Bronchial epithelial cell (primary cell): Measurements from ENCODE around the gene CD300C. TPM values are rescaled to one million over a fixed set of nuclear protein-coding genes. Genes with fewer than 3 reads are reported as not detected.
A peak's percentile ranks its signal among the peaks of the same experiment; 100 is the strongest.

Experiments used
- DNase-seq: peaks from one replicate; pipeline ENCODE4 v3.0.0-alpha.2; 2010; ENCODE audit warnings: low read depth
- FAIRE-seq: peaks from 2 replicates; lab custom pipeline; 2011; peaks lifted over from hg19 to GRCh38; lab: Jason Lieb, UNC
- H3K27me3 ChIP-seq: 2 replicates; pipeline ENCODE4 v1.5.1; 2011; ENCODE audit warnings: low read length; ENCODE audit not compliant: control insufficient read depth, insufficient read depth
- H3K36me3 ChIP-seq: 2 replicates; pipeline ENCODE4 v1.5.1; 2011; ENCODE audit warnings: low read length; ENCODE audit not compliant: control insufficient read depth, insufficient read depth
- H3K4me3 ChIP-seq: 2 replicates; pipeline ENCODE4 v1.5.1; 2011; ENCODE audit warnings: mild to moderate bottlenecking, low read depth, low read length, control low read depth
- total RNA-seq: library from RNA; depleted of rRNA; stranded (reverse); fragments of >200 nt; gene quantifications from 2 replicates; pipeline ENCODE4 v1.2.1, GENCODE V29; 2014
- TF ChIP-seq, protein P1 (sequence below): IDR thresholded peaks from 2 replicates; pipeline ENCODE4 v1.5.1; 2011; ENCODE audit warnings: mild to moderate bottlenecking, moderate library complexity, low read length, control low read depth, inconsistent platforms; ENCODE audit not compliant: insufficient read depth, severe bottlenecking

Gene CD300C
- total RNA-seq, 1 donor from 2014 or later = not detected

DNA sequence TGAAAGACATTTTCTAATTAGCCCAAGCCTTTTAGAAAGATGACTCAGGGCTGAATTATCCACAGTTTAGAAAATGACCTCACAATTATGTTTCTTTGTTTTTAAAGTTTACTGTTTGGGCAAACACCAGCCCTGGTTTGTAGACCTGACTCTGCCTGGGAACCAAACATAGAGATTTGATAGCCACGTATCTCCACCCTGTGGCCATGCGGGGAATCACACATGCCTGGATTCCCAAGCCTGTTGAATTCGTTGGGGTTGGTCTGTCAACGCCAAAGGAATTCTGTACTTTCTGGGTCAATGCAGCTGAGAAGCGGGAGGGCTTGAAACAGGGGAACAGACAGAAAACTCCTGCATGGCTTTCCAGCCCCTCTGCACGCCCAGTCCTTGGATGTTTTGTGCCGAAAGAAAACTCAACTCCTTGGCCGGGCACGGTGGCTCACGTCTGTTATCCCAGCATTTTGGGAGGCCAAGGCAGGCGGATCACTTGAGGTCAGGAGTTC, 52.5 kb downstream of the CD300C start:
- DNase-seq (peak; percentile 52), FAIRE-seq (no peak)
- H3K27me3 ChIP-seq = peaks cover 1% of the 10 kb centered on the region
- TF ChIP-seq, protein P1, sequence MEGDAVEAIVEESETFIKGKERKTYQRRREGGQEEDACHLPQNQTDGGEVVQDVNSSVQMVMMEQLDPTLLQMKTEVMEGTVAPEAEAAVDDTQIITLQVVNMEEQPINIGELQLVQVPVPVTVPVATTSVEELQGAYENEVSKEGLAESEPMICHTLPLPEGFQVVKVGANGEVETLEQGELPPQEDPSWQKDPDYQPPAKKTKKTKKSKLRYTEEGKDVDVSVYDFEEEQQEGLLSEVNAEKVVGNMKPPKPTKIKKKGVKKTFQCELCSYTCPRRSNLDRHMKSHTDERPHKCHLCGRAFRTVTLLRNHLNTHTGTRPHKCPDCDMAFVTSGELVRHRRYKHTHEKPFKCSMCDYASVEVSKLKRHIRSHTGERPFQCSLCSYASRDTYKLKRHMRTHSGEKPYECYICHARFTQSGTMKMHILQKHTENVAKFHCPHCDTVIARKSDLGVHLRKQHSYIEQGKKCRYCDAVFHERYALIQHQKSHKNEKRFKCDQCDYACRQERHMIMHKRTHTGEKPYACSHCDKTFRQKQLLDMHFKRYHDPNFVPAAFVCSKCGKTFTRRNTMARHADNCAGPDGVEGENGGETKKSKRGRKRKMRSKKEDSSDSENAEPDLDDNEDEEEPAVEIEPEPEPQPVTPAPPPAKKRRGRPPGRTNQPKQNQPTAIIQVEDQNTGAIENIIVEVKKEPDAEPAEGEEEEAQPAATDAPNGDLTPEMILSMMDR = peak; percentile 91
- H3K36me3 ChIP-seq = no peaks in the 10 kb centered on the region
- no peak overlapping the region for H3K4me3 ChIP-seq

DNA sequence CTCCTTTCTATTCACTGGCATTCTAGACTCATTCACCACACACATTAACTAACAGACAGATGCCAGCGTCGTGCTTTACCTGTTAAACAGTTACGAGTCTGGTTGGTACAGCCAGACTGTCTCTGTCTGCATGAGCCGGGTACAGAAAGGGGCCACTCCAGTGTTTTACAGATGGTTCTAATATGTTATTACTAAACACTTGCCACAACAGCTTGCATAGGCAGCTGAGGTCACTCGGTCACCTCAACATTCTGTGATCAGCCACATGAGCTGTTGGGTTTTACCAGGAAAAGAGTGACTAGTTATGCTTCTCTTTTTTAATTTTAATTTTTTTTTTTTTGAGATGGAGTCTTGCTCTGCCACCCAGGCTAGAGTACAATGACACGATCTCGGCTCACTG, 54.3 kb downstream of the CD300C start:
- TF ChIP-seq, protein P1 = no peak
- Histone ChIP-seq H3K36me3 (no peaks in the 10 kb centered on the region), H3K27me3 (peaks cover 1% of the 10 kb centered on the region), H3K4me3 (no peak overlapping the region)
- no peak for DNase-seq
- no peak for FAIRE-seq

Other genes starting within 250 kb of the CD300C start
- not detected in 2 replicates for gene KIF19, start 219.9 kb downstream of the CD300C start, total RNA-seq
- gene BTBD17, start 184.2 kb downstream of the CD300C start, total RNA-seq = not detected in 2 replicates
- gene GPR142, start 178.6 kb downstream of the CD300C start, total RNA-seq = not detected in 2 replicates
- 15.4 and 15.5 TPM in 2 replicates for gene GPRC5C, start 114.0 kb downstream of the CD300C start, total RNA-seq
- not detected in 2 replicates for gene CD300A, start 79.5 kb downstream of the CD300C start, total RNA-seq
- gene CD300LB, start 14.6 kb downstream of the CD300C start, total RNA-seq = not detected in 2 replicates
- gene CD300H, start 21.4 kb upstream of the CD300C start, total RNA-seq = not detected in 2 replicates
- gene CD300LD, start 46.2 kb upstream of the CD300C start, total RNA-seq = not detected in 2 replicates
- not detected in 2 replicates for gene CD300E, start 77.6 kb upstream of the CD300C start, total RNA-seq
- gene CD300LF, start 166.8 kb upstream of the CD300C start, total RNA-seq = not detected in 2 replicates
- gene RAB37, start 191.1 kb upstream of the CD300C start, total RNA-seq = under 0.01 and 0.38 TPM in 2 replicates
- 35.3 and 55.8 TPM in 2 replicates for gene NHERF1, start 202.5 kb upstream of the CD300C start, total RNA-seq
- 35.8 and 64.5 TPM in 2 replicates for gene NAT9, start 230.2 kb upstream of the CD300C start, total RNA-seq